Ishikawa (cell line): ENCODE data around the gene MRPS33.

Experiments used
- CEBPB ChIP-seq: IDR thresholded peaks from 2 replicates; pipeline ENCODE4 v1.6.1; 2012
- CREB1 ChIP-seq: IDR thresholded peaks from 2 replicates; pipeline ENCODE4 v1.6.1; 2012; ENCODE audit warnings: low read depth
- EGR1 ChIP-seq: IDR thresholded peaks from 2 replicates; pipeline ENCODE4 v1.6.1; 2012
- EP300 ChIP-seq: IDR thresholded peaks from 2 replicates; pipeline ENCODE4 v1.6.1; 2012; ENCODE audit warnings: borderline replicate concordance
- FOXM1 ChIP-seq: IDR thresholded peaks from 2 replicates; pipeline ENCODE4 v1.6.1; 2012; ENCODE audit warnings: low read depth, borderline replicate concordance
- NFIC ChIP-seq: IDR thresholded peaks from 2 replicates; pipeline ENCODE4 v1.6.1; 2012
- RAD21 ChIP-seq: IDR thresholded peaks from 2 replicates; pipeline ENCODE4 v1.6.1; 2012; ENCODE audit warnings: low read depth
- TAF1 ChIP-seq: IDR thresholded peaks from 2 replicates; pipeline ENCODE4 v1.6.1; 2012; ENCODE audit warnings: low read depth, mild to moderate bottlenecking
- TCF12 ChIP-seq: IDR thresholded peaks from 2 replicates; pipeline ENCODE4 v1.6.1; 2012; ENCODE audit warnings: low read depth
- TEAD4 ChIP-seq: IDR thresholded peaks from 2 replicates; pipeline ENCODE4 v1.6.1; 2012
- YY1 ChIP-seq: IDR thresholded peaks from 2 replicates; pipeline ENCODE4 v1.6.1; 2012; ENCODE audit warnings: low read depth
- ZBTB7A ChIP-seq: IDR thresholded peaks from 2 replicates; pipeline ENCODE4 v1.6.1; 2012; ENCODE audit warnings: low read depth
- TF ChIP-seq, protein P1 (sequence below): IDR thresholded peaks from 2 replicates; pipeline ENCODE4 v1.6.1; 2012
- TF ChIP-seq, protein P2 (sequence below): IDR thresholded peaks from 2 replicates; pipeline ENCODE4 v1.6.1; 2012; ENCODE audit warnings: low read depth, mild to moderate bottlenecking
- TF ChIP-seq, protein P3 (sequence below): IDR thresholded peaks from 2 replicates; pipeline ENCODE4 v1.6.1; 2012

Gene MRPS33

DNA sequence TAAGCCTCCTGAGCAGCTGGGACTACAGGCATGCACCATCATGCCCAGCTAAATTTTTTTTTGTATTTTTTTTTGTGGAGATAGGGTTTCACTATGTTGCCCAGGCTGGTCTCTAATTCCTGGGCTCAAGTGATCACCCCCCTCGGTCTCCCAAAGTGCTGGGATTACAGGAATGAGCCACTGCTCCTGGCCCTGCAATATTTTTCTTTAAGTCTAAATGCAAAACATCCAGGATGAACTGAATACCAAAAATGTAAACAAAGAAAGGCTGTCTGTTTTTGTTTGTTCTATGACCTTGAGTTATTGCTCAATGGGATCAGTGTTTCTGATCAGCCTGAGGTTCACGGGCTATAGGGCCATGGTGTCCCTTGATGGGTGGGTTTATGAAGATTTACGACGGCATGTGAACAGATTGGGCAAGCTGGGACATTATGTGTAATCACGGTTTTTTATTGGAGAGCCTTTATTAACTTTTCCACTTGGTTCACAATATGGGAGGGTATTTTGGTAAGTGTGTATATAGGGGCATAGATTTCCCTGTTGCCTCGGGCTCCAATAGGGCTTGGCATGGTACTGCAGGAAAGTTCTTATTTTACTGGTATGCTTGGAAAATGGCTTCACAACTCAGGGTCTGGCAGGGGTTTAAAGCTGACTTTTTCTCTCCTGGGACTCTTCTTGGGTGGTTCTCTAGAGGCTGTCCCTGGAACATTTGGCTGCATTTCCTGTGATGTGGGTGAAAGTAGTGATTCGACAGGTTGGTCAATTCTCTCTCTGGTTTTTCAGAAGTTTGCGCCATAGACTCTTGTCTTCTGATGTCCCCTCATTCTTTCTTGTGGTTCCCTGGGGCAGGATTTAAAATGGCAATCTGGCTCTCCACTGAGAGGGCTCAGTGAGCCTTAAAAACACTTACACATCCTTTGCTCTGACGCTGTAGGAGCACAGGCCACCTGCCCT, 41.6 kb downstream of the MRPS33 start:
- TF ChIP-seq, protein P1, sequence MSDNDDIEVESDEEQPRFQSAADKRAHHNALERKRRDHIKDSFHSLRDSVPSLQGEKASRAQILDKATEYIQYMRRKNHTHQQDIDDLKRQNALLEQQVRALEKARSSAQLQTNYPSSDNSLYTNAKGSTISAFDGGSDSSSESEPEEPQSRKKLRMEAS: no peak
- TF ChIP-seq, protein P2, sequence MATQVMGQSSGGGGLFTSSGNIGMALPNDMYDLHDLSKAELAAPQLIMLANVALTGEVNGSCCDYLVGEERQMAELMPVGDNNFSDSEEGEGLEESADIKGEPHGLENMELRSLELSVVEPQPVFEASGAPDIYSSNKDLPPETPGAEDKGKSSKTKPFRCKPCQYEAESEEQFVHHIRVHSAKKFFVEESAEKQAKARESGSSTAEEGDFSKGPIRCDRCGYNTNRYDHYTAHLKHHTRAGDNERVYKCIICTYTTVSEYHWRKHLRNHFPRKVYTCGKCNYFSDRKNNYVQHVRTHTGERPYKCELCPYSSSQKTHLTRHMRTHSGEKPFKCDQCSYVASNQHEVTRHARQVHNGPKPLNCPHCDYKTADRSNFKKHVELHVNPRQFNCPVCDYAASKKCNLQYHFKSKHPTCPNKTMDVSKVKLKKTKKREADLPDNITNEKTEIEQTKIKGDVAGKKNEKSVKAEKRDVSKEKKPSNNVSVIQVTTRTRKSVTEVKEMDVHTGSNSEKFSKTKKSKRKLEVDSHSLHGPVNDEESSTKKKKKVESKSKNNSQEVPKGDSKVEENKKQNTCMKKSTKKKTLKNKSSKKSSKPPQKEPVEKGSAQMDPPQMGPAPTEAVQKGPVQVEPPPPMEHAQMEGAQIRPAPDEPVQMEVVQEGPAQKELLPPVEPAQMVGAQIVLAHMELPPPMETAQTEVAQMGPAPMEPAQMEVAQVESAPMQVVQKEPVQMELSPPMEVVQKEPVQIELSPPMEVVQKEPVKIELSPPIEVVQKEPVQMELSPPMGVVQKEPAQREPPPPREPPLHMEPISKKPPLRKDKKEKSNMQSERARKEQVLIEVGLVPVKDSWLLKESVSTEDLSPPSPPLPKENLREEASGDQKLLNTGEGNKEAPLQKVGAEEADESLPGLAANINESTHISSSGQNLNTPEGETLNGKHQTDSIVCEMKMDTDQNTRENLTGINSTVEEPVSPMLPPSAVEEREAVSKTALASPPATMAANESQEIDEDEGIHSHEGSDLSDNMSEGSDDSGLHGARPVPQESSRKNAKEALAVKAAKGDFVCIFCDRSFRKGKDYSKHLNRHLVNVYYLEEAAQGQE: no peak
- TF ChIP-seq TAF1 (no peak), EGR1 (no peak), TEAD4 (no peak), ZBTB7A (no peak), EP300 (no peak), CREB1 (no peak), CEBPB (no peak), FOXM1 (no peak)

DNA sequence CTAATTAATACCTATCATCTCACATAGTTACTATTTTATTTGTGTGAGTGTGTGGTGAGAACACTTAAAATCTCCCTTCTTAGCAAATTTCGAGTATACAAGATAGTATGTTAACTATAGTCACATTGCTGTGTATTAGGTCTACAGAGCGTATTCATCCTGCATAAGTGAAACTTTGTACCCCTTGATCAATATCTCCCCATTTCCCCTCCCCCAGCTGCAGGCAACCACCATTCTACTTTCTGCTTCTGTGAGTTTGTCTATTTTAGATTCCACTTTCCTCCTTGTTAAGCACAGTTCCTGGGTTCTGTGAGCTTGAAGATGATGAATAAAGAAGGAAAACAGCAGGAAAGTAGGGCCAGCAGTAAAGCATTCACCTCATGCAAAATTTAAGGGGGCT, 42.4 kb downstream of the MRPS33 start:
- TF ChIP-seq ZBTB7A (no peak), NFIC (no peak), RAD21 (no peak), CEBPB (no peak), YY1 (no peak), TEAD4 (no peak)
- TF ChIP-seq, protein P3, sequence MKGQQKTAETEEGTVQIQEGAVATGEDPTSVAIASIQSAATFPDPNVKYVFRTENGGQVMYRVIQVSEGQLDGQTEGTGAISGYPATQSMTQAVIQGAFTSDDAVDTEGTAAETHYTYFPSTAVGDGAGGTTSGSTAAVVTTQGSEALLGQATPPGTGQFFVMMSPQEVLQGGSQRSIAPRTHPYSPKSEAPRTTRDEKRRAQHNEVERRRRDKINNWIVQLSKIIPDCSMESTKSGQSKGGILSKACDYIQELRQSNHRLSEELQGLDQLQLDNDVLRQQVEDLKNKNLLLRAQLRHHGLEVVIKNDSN: no peak

DNA sequence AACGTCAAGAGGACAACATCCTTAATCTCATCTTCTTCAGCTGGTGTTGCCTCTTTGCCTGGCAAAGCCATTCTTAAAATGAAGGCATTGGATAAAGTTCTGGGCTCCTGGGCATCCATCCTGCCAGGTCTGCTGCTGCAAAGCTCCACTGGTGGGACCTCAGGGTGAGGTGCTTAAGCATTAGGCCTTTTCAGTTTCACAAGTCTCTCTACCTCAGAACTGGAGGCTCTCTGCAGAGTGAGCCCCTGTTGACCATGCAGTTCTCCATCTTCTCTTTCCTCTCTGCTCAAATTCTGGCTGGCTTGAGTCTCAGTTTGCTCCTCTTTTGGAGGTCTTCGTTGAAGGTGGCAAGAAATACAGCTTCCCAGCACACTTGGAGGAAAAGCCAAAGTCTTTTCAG, 47.3 kb downstream of the MRPS33 start:
- TF ChIP-seq EGR1 (no peak), TEAD4 (no peak), EP300 (no peak), CEBPB (no peak), YY1 (no peak), FOXM1 (no peak), RAD21 (no peak), TCF12 (no peak), TAF1 (no peak), CREB1 (no peak)
- TF ChIP-seq, protein P1: no peak
- TF ChIP-seq, protein P2: no peak
- TF ChIP-seq, protein P3: no peak

DNA sequence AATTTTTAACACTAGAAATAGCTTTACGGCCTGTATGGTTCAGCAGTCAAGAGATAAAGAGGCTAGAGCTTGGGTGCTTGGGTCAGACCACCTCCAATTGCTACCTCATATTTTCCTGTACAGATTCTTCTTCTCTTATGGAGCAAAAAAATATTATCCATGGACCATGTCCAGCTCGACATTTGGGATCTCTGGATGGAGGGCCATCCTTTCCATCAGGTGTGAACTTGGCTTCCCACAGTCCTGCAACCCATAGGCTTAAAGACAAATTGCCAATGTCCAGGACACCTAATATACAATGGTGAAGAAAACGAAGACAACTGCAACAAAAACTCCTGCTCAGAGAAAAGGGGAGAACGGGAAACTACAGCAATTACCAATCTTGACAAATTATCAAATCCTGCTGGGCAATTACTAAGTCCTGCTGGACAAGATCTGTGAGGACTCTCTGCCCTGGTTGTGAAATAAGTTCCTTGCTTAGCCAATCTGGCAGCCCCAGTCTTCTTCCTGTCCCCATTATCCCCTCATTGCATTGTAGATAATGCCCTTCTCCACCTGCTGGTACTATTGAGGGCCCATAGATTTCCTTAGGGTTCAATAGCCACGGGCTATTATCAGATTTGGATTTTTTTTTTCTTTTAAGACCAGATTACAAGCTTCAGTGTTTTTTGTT, 48.1 kb downstream of the MRPS33 start:
- TF ChIP-seq YY1: no peak
- TF ChIP-seq EP300: no peak
- no peak for TF ChIP-seq NFIC
- TF ChIP-seq, protein P1: no peak
- TF ChIP-seq ZBTB7A: no peak
- no peak for TF ChIP-seq TAF1
- TF ChIP-seq, protein P3: no peak
- no peak for TF ChIP-seq CREB1
- TF ChIP-seq TCF12: no peak
- TF ChIP-seq, protein P2: no peak
- TF ChIP-seq EGR1: no peak
- no peak for TF ChIP-seq CEBPB
- TF ChIP-seq FOXM1: no peak
- no peak for TF ChIP-seq RAD21
- TF ChIP-seq TEAD4: no peak
